ENCODE results near the gene ZNF300. TPM values are rescaled to one million over a fixed set of nuclear protein-coding genes. Genes with fewer than 3 reads are reported as not detected.

Gene ZNF300
- total and polyA plus RNA-seq, 2 of the 13 experiments (the other 11 are each of a cell fraction or from before 2014, with no cell fraction given), result 2.7 to 6.8 TPM

DNA sequence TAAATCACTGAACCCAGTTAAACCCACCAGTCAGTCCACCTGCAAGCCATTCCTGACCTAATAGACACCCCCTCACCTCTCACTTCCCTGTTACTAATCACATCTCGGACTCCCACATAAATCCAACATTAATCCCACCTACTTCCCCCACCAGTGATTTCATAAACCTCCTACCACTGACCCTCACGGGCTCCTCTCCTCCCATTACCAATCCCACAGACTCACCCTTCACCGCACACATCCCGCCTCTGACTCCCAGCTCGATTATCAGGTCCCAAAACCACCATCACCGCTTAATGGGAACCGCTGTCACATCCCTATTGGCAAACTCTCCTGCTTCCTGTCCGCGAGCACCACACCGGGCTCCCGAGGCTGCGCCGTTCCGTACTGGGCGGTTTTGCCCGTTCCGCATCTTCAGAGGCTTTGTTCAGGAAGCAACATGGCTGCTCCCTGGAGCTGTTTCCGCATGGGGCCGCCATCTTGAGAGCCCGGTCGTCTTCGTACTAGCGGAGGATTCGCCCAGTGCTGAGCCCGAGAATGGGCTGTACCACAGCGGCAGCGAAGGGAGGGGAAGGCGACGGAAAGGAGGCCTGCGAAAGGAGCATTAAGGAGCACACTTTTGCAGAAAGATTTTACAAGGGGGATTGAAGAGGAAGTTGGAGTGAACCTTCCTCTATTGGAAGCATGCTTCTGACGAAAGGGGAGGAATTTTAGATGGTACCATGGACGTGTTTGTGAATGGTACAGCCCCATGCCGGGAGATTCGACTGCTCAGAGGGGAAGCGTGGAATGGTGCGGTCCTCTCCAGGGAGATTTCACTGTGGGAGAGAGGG is at the start of gene ZNF300 (continued):
- 0 out of 2 replicates have a peak, but pooled peaks have one; percentile 24 for TF ChIP-seq MED1 (CRISPR knock-in tag; IDR thresholded peaks at IDR 0.05)
- TF ChIP-seq ZNF777 (CRISPR knock-in tag; IDR thresholded peaks at IDR 0.05), result peak; percentile 54
- no peak for TF ChIP-seq ZNF260 (CRISPR knock-in tag; IDR thresholded peaks at IDR 0.05; ENCODE audit: borderline replicate concordance, low read depth)
- no peak for TF ChIP-seq U2AF1 (optimal IDR thresholded peaks at IDR 0.05; ENCODE audit: low read depth, low read length)
- TF ChIP-seq, protein P1, sequence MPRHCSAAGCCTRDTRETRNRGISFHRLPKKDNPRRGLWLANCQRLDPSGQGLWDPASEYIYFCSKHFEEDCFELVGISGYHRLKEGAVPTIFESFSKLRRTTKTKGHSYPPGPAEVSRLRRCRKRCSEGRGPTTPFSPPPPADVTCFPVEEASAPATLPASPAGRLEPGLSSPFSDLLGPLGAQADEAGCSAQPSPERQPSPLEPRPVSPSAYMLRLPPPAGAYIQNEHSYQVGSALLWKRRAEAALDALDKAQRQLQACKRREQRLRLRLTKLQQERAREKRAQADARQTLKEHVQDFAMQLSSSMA (CRISPR knock-in tag; IDR thresholded peaks at IDR 0.05), result 0 out of 2 replicates have a peak, but pooled peaks have one; percentile 42
- TF ChIP-seq SALL2 (CRISPR knock-in tag; IDR thresholded peaks at IDR 0.05), result no peak
- no peak for TF ChIP-seq SRSF4 (IDR thresholded peaks at IDR 0.05; ENCODE audit: low read depth, low read length, poor library complexity, severe bottlenecking)
- TF ChIP-seq ZNF460 (CRISPR knock-in tag; IDR thresholded peaks at IDR 0.05; ENCODE audit: borderline replicate concordance), result no peak
- 0 out of 2 replicates have a peak, but pooled peaks have one; percentile 19 for TF ChIP-seq CHD2 (IDR thresholded peaks at IDR 0.05; ENCODE audit: low read depth, low read length)
- TF ChIP-seq ASH2L (IDR thresholded peaks at IDR 0.05; ENCODE audit: insufficient read length, low read depth, low read length), result peak; percentile 65
- TF ChIP-seq ZNF18 (CRISPR knock-in tag; IDR thresholded peaks at IDR 0.05; ENCODE audit: insufficient replicate concordance), result no peak
- TF ChIP-seq ATRX (CRISPR knock-in tag; IDR thresholded peaks at IDR 0.05; ENCODE audit: borderline replicate concordance), result no peak
- no peak for TF ChIP-seq ADNP (CRISPR knock-in tag; IDR thresholded peaks at IDR 0.05)
- no peak for TF ChIP-seq SNAI1 (CRISPR knock-in tag; IDR thresholded peaks at IDR 0.05; ENCODE audit: borderline replicate concordance)
- TF ChIP-seq PAF1 (CRISPR knock-in tag; IDR thresholded peaks at IDR 0.05), result no peak
- TF ChIP-seq THAP11 (CRISPR knock-in tag; IDR thresholded peaks at IDR 0.05), result peak; percentile 52; the same call in 1 of the 2 replicates
- no peak for TF ChIP-seq GPBP1L1 (CRISPR knock-in tag; IDR thresholded peaks at IDR 0.05)
- peak; percentile 92 for TF ChIP-seq MXI1 (IDR thresholded peaks at IDR 0.05; ENCODE audit: borderline replicate concordance, low read depth, low read length)
- TF ChIP-seq HIVEP1 (CRISPR knock-in tag; IDR thresholded peaks at IDR 0.05), result no peak
- no peak for TF ChIP-seq CEBPG (CRISPR knock-in tag; IDR thresholded peaks at IDR 0.05)
- TF ChIP-seq NFRKB (IDR thresholded peaks at IDR 0.05), result peak; percentile 88
- TF ChIP-seq, protein P2, sequence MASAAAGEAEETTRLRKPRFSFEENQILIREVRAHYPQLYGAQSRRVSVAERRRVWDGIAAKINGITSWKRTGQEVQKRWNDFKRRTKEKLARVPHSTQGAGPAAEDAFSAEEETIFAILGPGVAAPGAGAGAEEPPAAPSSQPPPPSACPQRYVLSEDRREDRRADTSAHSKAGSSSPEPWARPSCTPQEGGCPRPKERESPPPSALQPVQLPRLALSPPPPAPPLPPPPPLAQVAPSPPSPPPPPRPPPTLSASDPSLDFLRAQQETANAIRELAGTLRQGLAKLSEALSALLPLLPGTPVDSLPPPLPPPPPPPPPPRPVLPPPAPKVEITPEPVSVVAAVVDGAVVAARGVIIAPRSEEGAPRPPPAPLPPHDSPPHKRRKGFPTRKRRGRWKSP (CRISPR knock-in tag; IDR thresholded peaks at IDR 0.05), result 0 out of 2 replicates have a peak, but pooled peaks have one; percentile 50
- TF ChIP-seq ZNF350 (CRISPR knock-in tag; IDR thresholded peaks at IDR 0.05; ENCODE audit: borderline replicate concordance, low read depth), result peak; percentile 83
